IPS-18c (cell line): ENCODE data around the gene GLIPR1.

Experiments
- H3K4me3 ChIP-seq: 2 replicates; pipeline ENCODE4 v1.7.0; 2013; ENCODE audit warnings: low read depth, mild to moderate bottlenecking, low read length, moderate library complexity; ENCODE audit not compliant: insufficient read depth
- H3K9me3 ChIP-seq: one replicate; pipeline ENCODE4 v1.6.1; 2013; ENCODE audit warnings: mild to moderate bottlenecking, low read length, moderate library complexity; ENCODE audit not compliant: control insufficient read depth, insufficient read depth

The GLIPR1 gene

GRCh38 chr12:75539889-75540288 lies 59.3 kb downstream of the GLIPR1 start:
- Histone ChIP-seq H3K4me3 (no peak overlapping the region), H3K9me3 (no peaks in the 10 kb centered on the region)

GRCh38 chr12:75542942-75543341 lies 62.4 kb downstream of the GLIPR1 start:
- Histone ChIP-seq H3K4me3 (no peak overlapping the region), H3K9me3 (no peaks in the 10 kb centered on the region)

- Histone ChIP-seq H3K4me3 (no peak overlapping the region), H3K9me3 (no peaks in the 10 kb centered on the region)
Observed at GRCh38 chr12:75543529-75543928, 63.0 kb downstream of the GLIPR1 start.

- Histone ChIP-seq H3K9me3 (no peaks in the 10 kb centered on the region), H3K4me3 (no peak overlapping the region)
Observed at GRCh38 chr12:75545636-75546035, 65.1 kb downstream of the GLIPR1 start.

GRCh38 chr12:75548879-75549278 lies 68.3 kb downstream of the GLIPR1 start:
- Histone ChIP-seq H3K4me3 (no peak overlapping the region), H3K9me3 (no peaks in the 10 kb centered on the region)

GRCh38 chr12:75549989-75550388 lies 69.4 kb downstream of the GLIPR1 start:
- no peak overlapping the region for H3K4me3 ChIP-seq
- no peaks in the 10 kb centered on the region for H3K9me3 ChIP-seq

- H3K9me3 ChIP-seq, result no peaks in the 10 kb centered on the region
- no peak overlapping the region for H3K4me3 ChIP-seq
Observed at GRCh38 chr12:75550401-75551240, 70.1 kb downstream of the GLIPR1 start.

GRCh38 chr12:75551477-75551876 lies 70.9 kb downstream of the GLIPR1 start:
- Histone ChIP-seq H3K4me3 (no peak overlapping the region), H3K9me3 (no peaks in the 10 kb centered on the region)

- Histone ChIP-seq H3K4me3 (no peak overlapping the region; the same call in 1 of the 2 replicates), H3K9me3 (no peaks in the 10 kb centered on the region)
Observed at GRCh38 chr12:75553398-75553797, 72.8 kb downstream of the GLIPR1 start.
